ENCODE measurements around the gene PYGO2.

The PYGO2 gene

DNA sequence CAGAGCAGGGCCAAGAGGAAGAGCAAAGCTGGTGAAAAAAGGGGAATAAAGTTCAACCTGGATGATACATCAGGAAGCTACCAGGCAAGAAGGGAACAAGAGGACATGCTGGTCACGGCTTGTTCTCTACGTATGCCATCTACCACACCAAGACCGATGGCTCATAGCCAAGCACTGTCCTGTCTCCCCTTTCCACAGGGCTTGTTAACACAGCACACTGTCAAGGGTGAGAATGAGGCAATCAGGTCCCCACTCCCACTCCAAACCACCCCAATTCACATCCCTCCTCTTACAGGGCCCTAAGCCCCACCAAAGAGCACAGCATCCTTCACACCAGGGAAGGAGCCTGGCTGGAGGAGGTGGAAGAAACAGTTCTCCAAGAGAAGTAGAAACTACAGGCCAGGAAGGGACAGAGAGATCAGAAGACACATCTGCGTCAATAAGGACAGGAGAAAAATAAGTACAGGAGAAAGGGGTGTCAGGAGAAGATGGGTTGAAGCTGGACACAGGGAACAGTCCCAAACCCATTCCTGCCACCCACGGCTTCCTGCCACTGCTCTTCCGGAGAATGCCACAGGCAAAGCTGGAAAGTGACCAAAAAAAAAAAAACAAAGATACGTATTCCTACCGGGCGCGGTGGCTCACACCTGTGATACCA is 9.9 kb upstream of the PYGO2 start:
- DNase-seq (ENCODE audit: low spot score), result no peak
- H3K27ac ChIP-seq, result peak overlapping the region; percentile 98
- peak overlapping the region; percentile 78 for H3K4me3 ChIP-seq
- TF ChIP-seq, protein P1, sequence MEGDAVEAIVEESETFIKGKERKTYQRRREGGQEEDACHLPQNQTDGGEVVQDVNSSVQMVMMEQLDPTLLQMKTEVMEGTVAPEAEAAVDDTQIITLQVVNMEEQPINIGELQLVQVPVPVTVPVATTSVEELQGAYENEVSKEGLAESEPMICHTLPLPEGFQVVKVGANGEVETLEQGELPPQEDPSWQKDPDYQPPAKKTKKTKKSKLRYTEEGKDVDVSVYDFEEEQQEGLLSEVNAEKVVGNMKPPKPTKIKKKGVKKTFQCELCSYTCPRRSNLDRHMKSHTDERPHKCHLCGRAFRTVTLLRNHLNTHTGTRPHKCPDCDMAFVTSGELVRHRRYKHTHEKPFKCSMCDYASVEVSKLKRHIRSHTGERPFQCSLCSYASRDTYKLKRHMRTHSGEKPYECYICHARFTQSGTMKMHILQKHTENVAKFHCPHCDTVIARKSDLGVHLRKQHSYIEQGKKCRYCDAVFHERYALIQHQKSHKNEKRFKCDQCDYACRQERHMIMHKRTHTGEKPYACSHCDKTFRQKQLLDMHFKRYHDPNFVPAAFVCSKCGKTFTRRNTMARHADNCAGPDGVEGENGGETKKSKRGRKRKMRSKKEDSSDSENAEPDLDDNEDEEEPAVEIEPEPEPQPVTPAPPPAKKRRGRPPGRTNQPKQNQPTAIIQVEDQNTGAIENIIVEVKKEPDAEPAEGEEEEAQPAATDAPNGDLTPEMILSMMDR (IDR thresholded peaks at IDR 0.05), result no peak

DNA sequence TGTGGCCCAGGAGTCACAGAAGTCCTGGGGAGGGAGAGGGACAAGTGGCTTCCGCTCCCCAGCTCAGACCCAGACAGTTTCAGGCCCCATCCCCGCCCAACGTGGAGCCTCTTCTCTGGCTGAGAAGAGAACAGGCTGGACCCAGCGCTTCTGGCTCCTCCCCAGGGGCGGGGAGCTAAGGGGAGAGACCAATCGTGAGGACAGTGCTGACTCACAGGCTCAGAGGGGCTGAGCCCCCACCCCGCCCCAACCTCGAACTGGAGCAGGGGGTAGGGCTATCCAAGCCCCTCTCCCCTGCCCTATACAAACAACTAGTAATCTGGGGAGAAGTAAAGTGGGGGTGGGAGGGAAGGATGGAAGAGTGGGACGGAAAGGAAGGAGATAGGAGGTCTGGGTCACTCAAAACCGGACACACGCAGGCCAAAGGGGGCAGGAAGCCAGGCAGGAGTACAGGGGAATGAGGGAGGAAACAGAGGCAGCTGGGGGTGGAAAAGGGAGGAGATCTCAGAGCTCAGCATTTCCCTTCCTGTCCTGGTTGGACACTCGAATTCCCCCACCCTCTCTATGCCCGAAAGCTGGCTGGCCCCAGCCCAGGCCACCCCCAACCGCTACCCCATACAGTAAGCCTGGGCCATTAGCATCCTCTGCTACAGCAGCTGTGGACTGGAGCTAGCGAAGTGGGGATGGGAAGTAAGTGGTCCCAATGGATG is 9.2 kb upstream of the PYGO2 start, which contains the start of gene SHC1:
TSS of gene SHC1 (minus strand) at position 117 of the 710 bp plus-strand sequence. CDS start 221 bp downstream, outside the sequence.
- peak within 1 kb of the TSS; percentile 98 for H3K27ac ChIP-seq

DNA sequence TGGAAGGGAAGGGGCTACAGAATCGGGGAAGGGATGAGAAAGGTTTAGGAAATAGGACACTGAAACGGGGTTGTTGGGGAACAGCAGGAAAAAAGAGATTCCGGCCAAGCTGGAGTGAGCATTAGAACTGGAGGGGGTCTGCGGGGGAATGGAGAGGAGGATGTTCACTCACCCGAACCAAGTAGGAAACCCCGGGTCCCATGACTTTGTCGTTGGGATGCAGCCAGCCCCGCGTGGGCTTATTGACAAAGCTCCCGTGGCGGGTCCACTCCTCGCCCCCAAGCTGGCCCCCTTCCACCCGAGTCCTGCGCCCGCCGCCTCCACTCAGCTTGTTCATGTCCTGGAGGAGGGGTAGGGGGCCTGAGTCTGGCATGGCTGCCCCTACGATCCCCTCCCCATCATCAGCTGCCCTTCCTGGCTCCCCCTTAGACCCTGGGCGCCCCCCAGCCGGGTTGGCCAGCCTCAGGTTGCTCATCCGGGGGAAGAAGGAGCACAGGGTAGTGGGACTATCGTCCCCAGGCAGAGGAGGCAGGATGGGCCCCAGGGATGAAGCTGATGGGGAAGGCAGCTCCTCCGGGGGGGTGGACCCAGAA is 8.4 kb upstream of the PYGO2 start:
- no peak for DNase-seq (ENCODE audit: low spot score)
- Histone ChIP-seq H3K4me3 (peak overlapping the region; percentile 78), H3K27ac (peak overlapping the region; percentile 98)
- TF ChIP-seq, protein P1 (IDR thresholded peaks at IDR 0.05), result no peak

More for the DNA sequence above, 9.2 kb upstream of the PYGO2 start, which contains the start of gene SHC1:
- H3K4me3 ChIP-seq, result peak within 1 kb of the TSS; percentile 78
- TF ChIP-seq, protein P1 (IDR thresholded peaks at IDR 0.05), result no peak
- DNase-seq (ENCODE audit: low spot score), result peak; percentile 98

DNA sequence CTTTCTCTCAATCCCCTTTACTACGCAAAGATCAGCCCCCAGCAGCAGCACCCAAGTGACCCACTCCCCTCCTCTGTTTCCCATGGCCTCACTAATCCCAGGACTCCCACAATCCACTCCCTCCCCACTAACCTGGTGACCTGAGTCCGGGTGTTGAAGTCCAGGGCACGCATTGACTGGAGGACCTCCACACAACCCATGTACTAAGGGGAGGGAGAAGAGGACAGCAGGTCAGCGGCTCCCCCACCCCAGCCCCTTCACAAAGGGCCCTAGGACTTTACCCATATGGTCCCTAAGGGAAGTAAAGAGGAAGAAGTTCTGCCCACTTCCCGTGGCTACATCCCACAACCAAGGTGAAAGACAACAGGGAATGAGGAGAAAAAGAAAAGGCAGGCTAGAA is 7.7 kb upstream of the PYGO2 start:
- DNase-seq (ENCODE audit: low spot score), result no peak
- H3K4me3 ChIP-seq, result peak overlapping the region; percentile 78
- TF ChIP-seq, protein P1 (IDR thresholded peaks at IDR 0.05), result no peak
- H3K27ac ChIP-seq, result peak overlapping the region; percentile 98

DNA sequence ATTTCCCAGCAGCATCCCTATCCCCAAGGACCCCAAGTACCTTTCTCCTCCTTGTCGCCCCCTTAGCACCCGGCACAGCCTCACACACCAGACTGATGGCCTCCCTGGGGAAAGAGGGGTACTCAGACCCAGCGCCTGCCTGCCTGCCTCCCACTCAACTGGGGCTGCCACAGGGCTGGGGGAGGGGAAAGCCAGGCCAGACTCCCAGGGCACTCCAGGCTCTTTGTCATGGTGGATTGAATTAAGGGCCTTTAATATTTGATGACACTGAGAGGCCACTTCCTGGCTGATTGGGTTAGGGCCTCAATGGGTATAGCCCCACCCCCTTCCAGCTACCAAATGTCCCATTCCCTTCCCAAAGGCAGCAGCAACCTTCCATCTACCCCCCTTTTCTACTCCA is 7.1 kb upstream of the PYGO2 start:
- DNase-seq (ENCODE audit: low spot score), result no peak
- TF ChIP-seq, protein P1 (IDR thresholded peaks at IDR 0.05), result no peak
- Histone ChIP-seq H3K27ac (peak overlapping the region; percentile 98), H3K4me3 (peak overlapping the region; percentile 78)

DNA sequence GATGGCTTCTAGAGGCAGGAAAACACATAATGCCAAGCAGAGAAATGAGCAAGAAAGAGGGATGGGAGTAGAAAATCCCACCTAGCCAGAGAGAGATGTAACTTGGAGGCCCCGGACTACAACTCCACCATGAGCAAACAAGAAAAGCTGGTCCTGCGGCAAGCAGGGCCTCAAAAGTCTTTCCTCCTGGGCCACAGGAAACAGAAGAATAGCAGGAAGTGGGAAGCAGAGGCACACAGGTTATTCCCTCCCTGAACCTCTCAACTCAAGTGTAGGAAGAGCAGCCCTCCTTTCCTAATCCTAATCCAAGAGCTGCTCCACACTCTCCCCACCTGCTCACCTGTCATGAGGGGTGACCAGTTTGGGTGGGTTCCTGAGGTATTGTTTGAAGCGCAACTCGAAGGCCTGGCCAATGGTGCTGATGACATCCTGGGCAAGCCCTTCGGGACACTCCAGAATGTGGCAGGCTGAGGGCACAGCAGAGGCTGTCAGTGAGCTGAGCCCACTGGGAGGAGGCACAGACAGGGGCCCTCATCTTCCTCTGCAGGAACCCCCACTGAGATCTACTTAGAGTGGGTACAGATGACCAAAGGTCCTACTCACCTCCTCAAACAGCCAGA is 5.9 kb upstream of the PYGO2 start:
- Histone ChIP-seq H3K27ac (peak overlapping the region in 1 of 2 donors; percentile 98), H3K4me3 (no peak overlapping the region)
- TF ChIP-seq, protein P1 (IDR thresholded peaks at IDR 0.05), result no peak
- DNase-seq (ENCODE audit: low spot score), result no peak

Measured in coronary artery (tissue), 2 donors.